Keratinocyte (primary cell): ENCODE results near the gene CD226. TPM values are rescaled to one million over a fixed set of nuclear protein-coding genes. Genes with fewer than 3 reads are reported as not detected.

Experiments
- DNase-seq: peaks from one replicate; pipeline ENCODE4 v3.0.0-alpha.2; 2011; ENCODE audit warnings: low read depth, missing footprints, low spot score
- FAIRE-seq: peaks from 2 replicates; lab custom pipeline; 2011; peaks lifted over from hg19 to GRCh38; lab: Jason Lieb, UNC
- H2AFZ ChIP-seq: 2 replicates; pipeline ENCODE4 v1.6.0; 2012; ENCODE audit warnings: low read length, control low read depth, inconsistent platforms; ENCODE audit not compliant: control insufficient read depth
- H3K27ac ChIP-seq: 2 replicates; pipeline ENCODE4 v1.5.1; 2011; ENCODE audit warnings: low read length; ENCODE audit not compliant: control insufficient read depth, insufficient read depth
- H3K27me3 ChIP-seq: 3 replicates; pipeline ENCODE4 v1.6.0; 2011; ENCODE audit warnings: low read length; ENCODE audit not compliant: control insufficient read depth, insufficient read depth; ENCODE audit errors: extremely low read depth
- H3K36me3 ChIP-seq, 2 experiments: 2 replicates in 1 of 2; 3 replicates in 1 of 2; pipeline ENCODE4 v1.5.1; 2011; ENCODE audit warnings: low read length in 2 of 2, mild to moderate bottlenecking in 1 of 2; ENCODE audit not compliant: control insufficient read depth in 2 of 2, insufficient read depth in 2 of 2; ENCODE audit errors: extremely low read depth in 1 of 2
- H3K4me1 ChIP-seq: 3 replicates; pipeline ENCODE4 v1.5.1; 2011; ENCODE audit warnings: low read length; ENCODE audit not compliant: control insufficient read depth, insufficient read depth; ENCODE audit errors: extremely low read depth
- H3K4me2 ChIP-seq: 3 replicates; pipeline ENCODE4 v1.6.0; 2011; ENCODE audit warnings: low read depth, low read length; ENCODE audit not compliant: control insufficient read depth, insufficient read depth; ENCODE audit errors: extremely low read depth
- H3K4me3 ChIP-seq, 3 experiments: fragments of 200-600 bp in 1 of 3; sonication (generic) in 1 of 3; 2 replicates in 2 of 3; 3 replicates in 1 of 3; pipeline ENCODE4 v1.5.1; 2011 to 2016; ENCODE audit warnings: low read length in 3 of 3, mild to moderate bottlenecking in 3 of 3, control low read depth in 2 of 3, inconsistent platforms in 1 of 3, low read depth in 1 of 3, mixed read lengths in 1 of 3, mixed run types in 1 of 3, moderate library complexity in 1 of 3; ENCODE audit not compliant: control insufficient read depth in 2 of 3, insufficient read depth in 2 of 3; ENCODE audit errors: extremely low read depth in 1 of 3
- H3K79me2 ChIP-seq: 2 replicates; pipeline ENCODE4 v1.6.0; 2012; ENCODE audit warnings: low read length; ENCODE audit not compliant: control insufficient read depth, insufficient read depth
- H3K9ac ChIP-seq: 3 replicates; pipeline ENCODE4 v1.6.0; 2011; ENCODE audit warnings: low read length; ENCODE audit not compliant: control insufficient read depth, insufficient read depth; ENCODE audit errors: extremely low read depth
- H3K9me1 ChIP-seq: 3 replicates; pipeline ENCODE4 v1.6.0; 2011; ENCODE audit warnings: low read length; ENCODE audit not compliant: control insufficient read depth, insufficient read depth; ENCODE audit errors: extremely low read depth
- H3K9me3 ChIP-seq: 2 replicates; pipeline ENCODE4 v1.5.1; 2012; ENCODE audit warnings: low read depth, low read length; ENCODE audit not compliant: control insufficient read depth
- H4K20me1 ChIP-seq: 3 replicates; pipeline ENCODE4 v1.6.0; 2011; ENCODE audit warnings: low read length; ENCODE audit not compliant: control insufficient read depth, insufficient read depth; ENCODE audit errors: extremely low read depth
- EZH2 ChIP-seq: IDR thresholded peaks from one replicate; pipeline ENCODE4 v1.6.1; 2012; ENCODE audit warnings: inconsistent platforms, mild to moderate bottlenecking, low read length, moderate library complexity
- dilution Hi-C: fragments of 300-500 bp; cut with MboI; formaldehyde crosslinking; loops from one replicate; pipeline ENCODE4 v1.7.0; 2020; ENCODE audit warnings: low sequenced_read_pairs; ENCODE audit not compliant: extremely low pct_ligation_motif_present
- polyA plus RNA-seq, 5 experiments: library from polyadenylated mRNA; depleted of rRNA in 3 of 5; stranded (reverse) in 3 of 5; stranded (forward) in 1 of 5; unstranded in 1 of 5; fragments of >200 nt; gene quantifications; 1 replicate in 1 of 5; 2 replicates in 3 of 5; 3 replicates in 1 of 5; pipeline versions ENCODE4 v1.2.1 to v1.2.3, GENCODE V29; 2011 to 2012; ENCODE audit warnings: missing spikeins in 2 of 5, low read depth in 1 of 5, low replicate concordance in 1 of 5
- TF ChIP-seq, protein P1 (sequence below), 3 experiments: IDR thresholded peaks in 1 of 3; conservative IDR thresholded peaks in 1 of 3; optimal IDR thresholded peaks in 1 of 3; 2 replicates in 2 of 3; 3 replicates in 1 of 3; pipeline versions ENCODE3 to v1.5.1; 2011; ENCODE audit warnings: low read length in 3 of 3, mild to moderate bottlenecking in 3 of 3, moderate library complexity in 2 of 3, control low read depth in 1 of 3, inconsistent platforms in 1 of 3; ENCODE audit not compliant: insufficient read depth in 2 of 3; ENCODE audit errors: extremely low read depth in 1 of 3

CD226 gene
- polyA plus RNA-seq, 1 donor (not counting 4 experiments of a cell fraction or from before 2014, with no cell fraction given): 1.3 TPM

DNA sequence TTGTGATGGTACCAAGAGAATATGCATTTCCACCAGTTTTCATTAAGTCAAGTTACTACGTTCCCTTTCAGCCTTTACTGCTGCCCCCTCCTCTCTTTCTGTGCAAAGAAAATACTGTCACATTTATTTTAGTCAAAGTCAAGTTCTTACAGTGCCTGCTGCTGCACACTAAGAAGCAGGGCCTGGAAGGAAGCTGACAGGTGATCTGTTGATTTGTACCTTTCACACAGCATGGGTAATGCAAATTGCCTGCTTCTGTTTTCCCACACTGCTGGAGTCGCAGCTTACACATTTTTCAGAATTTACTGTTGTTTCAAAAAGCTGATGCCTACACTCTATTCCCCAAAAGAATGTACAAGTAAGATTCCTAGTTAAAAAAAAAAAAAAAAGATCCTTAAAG lies 48.7 kb upstream of the CD226 start:
- DNase-seq (no peak), FAIRE-seq (no peak)
- Histone ChIP-seq H3K27me3 (no peaks in the 10 kb centered on the region), H3K9me1 (no peaks in the 10 kb centered on the region), H2AFZ (no peak overlapping the region), H3K4me3 (no peak overlapping the region), H3K9ac (no peak overlapping the region), H3K36me3 (peaks cover 8 to 18% of the 10 kb centered on the region in 2 experiments), H3K4me2 (no peak overlapping the region), H3K27ac (no peak overlapping the region), H4K20me1 (no peaks in the 10 kb centered on the region), H3K79me2 (no peaks in the 10 kb centered on the region), H3K9me3 (no peaks in the 10 kb centered on the region), H3K4me1 (no peaks in the 10 kb centered on the region)
- TF ChIP-seq, protein P1, sequence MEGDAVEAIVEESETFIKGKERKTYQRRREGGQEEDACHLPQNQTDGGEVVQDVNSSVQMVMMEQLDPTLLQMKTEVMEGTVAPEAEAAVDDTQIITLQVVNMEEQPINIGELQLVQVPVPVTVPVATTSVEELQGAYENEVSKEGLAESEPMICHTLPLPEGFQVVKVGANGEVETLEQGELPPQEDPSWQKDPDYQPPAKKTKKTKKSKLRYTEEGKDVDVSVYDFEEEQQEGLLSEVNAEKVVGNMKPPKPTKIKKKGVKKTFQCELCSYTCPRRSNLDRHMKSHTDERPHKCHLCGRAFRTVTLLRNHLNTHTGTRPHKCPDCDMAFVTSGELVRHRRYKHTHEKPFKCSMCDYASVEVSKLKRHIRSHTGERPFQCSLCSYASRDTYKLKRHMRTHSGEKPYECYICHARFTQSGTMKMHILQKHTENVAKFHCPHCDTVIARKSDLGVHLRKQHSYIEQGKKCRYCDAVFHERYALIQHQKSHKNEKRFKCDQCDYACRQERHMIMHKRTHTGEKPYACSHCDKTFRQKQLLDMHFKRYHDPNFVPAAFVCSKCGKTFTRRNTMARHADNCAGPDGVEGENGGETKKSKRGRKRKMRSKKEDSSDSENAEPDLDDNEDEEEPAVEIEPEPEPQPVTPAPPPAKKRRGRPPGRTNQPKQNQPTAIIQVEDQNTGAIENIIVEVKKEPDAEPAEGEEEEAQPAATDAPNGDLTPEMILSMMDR (optimal IDR thresholded peaks at IDR 0.05 in 1 of 3, IDR thresholded peaks at IDR 0.05 in 1 of 3, conservative IDR thresholded peaks at IDR 0.05 in 1 of 3; ENCODE audit: extremely low read depth in 1 of 3, insufficient read depth in 2 of 3, low read length in 3 of 3): no peak
- TF ChIP-seq EZH2: no peak
- dilution Hi-C loops: no loop called here

DNA sequence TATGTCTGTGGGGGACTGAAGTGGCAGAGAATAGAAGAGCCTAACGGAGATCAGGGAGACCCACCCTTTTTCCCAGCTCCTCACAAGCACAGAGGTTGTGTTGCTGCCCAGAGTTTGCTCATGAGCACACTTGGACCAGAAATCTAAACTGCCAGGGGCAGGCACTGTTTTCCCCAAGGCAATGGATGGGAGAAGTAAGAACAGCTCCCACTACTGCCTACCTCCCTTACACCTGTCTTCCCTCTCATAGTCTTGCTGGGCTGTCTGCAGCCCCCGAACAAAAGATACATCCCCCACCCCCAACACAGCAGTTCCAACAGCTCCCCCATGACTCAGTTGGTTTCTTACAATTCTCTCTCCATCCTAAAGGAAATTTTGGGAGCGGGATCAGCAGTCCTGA lies 48.1 kb upstream of the CD226 start:
- Histone ChIP-seq H3K36me3 (peaks cover 8 to 14% of the 10 kb centered on the region in 2 experiments), H3K27me3 (no peaks in the 10 kb centered on the region), H3K9me3 (no peaks in the 10 kb centered on the region), H3K9ac (no peak overlapping the region), H2AFZ (no peak overlapping the region), H3K4me3 (no peak overlapping the region), H3K4me2 (no peak overlapping the region), H3K4me1 (no peaks in the 10 kb centered on the region), H3K9me1 (no peaks in the 10 kb centered on the region), H4K20me1 (no peaks in the 10 kb centered on the region), H3K79me2 (no peaks in the 10 kb centered on the region), H3K27ac (no peak overlapping the region)
- no peak for FAIRE-seq
- dilution Hi-C loops: no loop called here
- no peak for DNase-seq
- TF ChIP-seq, protein P1 (optimal IDR thresholded peaks at IDR 0.05 in 1 of 3, IDR thresholded peaks at IDR 0.05 in 1 of 3, conservative IDR thresholded peaks at IDR 0.05 in 1 of 3; ENCODE audit: extremely low read depth in 1 of 3, insufficient read depth in 2 of 3, low read length in 3 of 3): no peak
- TF ChIP-seq EZH2: no peak
